Measurements from ENCODE around the gene LRRC40. TPM values are rescaled to one million over a fixed set of nuclear protein-coding genes. Genes with fewer than 3 reads are reported as not detected.

LRRC40 gene
- total and polyA plus RNA-seq, 9 of the 15 experiments (the other 6 are each of a cell fraction or from before 2014, with no cell fraction given), result 16.1 to 36.2 (median 30.9) TPM

DNA sequence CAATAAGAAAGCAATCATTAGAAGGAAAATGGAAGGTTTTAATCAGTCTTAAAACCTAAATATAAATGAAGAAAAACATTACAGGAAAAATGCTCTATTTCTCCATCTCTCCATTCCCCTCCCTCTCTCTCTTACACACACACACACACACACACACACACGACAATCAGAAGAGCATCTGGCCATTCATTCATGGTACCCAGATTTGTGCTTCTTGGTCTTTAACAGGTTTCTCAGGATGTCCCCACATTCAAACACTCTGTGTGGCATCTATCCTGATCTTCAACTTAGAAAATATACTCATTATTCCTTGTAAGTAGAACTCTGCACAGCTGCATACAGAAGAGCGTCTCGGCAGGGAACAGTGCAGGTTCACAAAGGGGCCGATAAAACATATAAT, 779 bp downstream of the LRRC40 start (continued):
- TF ChIP-seq, protein P1, sequence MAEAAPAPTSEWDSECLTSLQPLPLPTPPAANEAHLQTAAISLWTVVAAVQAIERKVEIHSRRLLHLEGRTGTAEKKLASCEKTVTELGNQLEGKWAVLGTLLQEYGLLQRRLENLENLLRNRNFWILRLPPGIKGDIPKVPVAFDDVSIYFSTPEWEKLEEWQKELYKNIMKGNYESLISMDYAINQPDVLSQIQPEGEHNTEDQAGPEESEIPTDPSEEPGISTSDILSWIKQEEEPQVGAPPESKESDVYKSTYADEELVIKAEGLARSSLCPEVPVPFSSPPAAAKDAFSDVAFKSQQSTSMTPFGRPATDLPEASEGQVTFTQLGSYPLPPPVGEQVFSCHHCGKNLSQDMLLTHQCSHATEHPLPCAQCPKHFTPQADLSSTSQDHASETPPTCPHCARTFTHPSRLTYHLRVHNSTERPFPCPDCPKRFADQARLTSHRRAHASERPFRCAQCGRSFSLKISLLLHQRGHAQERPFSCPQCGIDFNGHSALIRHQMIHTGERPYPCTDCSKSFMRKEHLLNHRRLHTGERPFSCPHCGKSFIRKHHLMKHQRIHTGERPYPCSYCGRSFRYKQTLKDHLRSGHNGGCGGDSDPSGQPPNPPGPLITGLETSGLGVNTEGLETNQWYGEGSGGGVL (CRISPR knock-in tag; IDR thresholded peaks at IDR 0.05), result no peak
- TF ChIP-seq ZNF785 (CRISPR knock-in tag; IDR thresholded peaks at IDR 0.05) (no peak), ZFX (CRISPR knock-in tag; IDR thresholded peaks at IDR 0.05) (no peak), ETV6 (IDR thresholded peaks at IDR 0.05; ENCODE audit: borderline replicate concordance in 1 of 2, low read depth in 2 of 2, low read length in 1 of 2) (no peak), ETV6 (CRISPR knock-in tag; IDR thresholded peaks at IDR 0.05; ENCODE audit: borderline replicate concordance) (no peak), CBX5 (IDR thresholded peaks at IDR 0.05; ENCODE audit: borderline replicate concordance, low read depth) (no peak), TEAD2 (tag; IDR thresholded peaks at IDR 0.05) (no peak), ARID2 (IDR thresholded peaks at IDR 0.05) (no peak), LARP7 (IDR thresholded peaks at IDR 0.05) (0 out of 2 replicates have a peak, but pooled peaks have one; percentile 17), MCM2 (IDR thresholded peaks at IDR 0.05; ENCODE audit: low read depth) (no peak), TBP (optimal IDR thresholded peaks at IDR 0.05; ENCODE audit: low read depth, low read length) (no peak), BMI1 (IDR thresholded peaks at IDR 0.05; ENCODE audit: low read length) (no peak), NBN (IDR thresholded peaks at IDR 0.05; ENCODE audit: low read depth) (peak; percentile 42; the same call in 1 of the 2 replicates), NUFIP1 (IDR thresholded peaks at IDR 0.05; ENCODE audit: partially characterized antibody) (no peak)
- TF ChIP-seq, protein P2, sequence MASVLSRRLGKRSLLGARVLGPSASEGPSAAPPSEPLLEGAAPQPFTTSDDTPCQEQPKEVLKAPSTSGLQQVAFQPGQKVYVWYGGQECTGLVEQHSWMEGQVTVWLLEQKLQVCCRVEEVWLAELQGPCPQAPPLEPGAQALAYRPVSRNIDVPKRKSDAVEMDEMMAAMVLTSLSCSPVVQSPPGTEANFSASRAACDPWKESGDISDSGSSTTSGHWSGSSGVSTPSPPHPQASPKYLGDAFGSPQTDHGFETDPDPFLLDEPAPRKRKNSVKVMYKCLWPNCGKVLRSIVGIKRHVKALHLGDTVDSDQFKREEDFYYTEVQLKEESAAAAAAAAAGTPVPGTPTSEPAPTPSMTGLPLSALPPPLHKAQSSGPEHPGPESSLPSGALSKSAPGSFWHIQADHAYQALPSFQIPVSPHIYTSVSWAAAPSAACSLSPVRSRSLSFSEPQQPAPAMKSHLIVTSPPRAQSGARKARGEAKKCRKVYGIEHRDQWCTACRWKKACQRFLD (CRISPR knock-in tag; IDR thresholded peaks at IDR 0.05), result no peak
- TF ChIP-seq, protein P3, sequence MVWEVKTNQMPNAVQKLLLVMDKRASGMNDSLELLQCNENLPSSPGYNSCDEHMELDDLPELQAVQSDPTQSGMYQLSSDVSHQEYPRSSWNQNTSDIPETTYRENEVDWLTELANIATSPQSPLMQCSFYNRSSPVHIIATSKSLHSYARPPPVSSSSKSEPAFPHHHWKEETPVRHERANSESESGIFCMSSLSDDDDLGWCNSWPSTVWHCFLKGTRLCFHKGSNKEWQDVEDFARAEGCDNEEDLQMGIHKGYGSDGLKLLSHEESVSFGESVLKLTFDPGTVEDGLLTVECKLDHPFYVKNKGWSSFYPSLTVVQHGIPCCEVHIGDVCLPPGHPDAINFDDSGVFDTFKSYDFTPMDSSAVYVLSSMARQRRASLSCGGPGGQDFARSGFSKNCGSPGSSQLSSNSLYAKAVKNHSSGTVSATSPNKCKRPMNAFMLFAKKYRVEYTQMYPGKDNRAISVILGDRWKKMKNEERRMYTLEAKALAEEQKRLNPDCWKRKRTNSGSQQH (CRISPR knock-in tag; IDR thresholded peaks at IDR 0.05), result peak; percentile 58; the same call in 1 of the 2 replicates
- TF ChIP-seq, protein P4, sequence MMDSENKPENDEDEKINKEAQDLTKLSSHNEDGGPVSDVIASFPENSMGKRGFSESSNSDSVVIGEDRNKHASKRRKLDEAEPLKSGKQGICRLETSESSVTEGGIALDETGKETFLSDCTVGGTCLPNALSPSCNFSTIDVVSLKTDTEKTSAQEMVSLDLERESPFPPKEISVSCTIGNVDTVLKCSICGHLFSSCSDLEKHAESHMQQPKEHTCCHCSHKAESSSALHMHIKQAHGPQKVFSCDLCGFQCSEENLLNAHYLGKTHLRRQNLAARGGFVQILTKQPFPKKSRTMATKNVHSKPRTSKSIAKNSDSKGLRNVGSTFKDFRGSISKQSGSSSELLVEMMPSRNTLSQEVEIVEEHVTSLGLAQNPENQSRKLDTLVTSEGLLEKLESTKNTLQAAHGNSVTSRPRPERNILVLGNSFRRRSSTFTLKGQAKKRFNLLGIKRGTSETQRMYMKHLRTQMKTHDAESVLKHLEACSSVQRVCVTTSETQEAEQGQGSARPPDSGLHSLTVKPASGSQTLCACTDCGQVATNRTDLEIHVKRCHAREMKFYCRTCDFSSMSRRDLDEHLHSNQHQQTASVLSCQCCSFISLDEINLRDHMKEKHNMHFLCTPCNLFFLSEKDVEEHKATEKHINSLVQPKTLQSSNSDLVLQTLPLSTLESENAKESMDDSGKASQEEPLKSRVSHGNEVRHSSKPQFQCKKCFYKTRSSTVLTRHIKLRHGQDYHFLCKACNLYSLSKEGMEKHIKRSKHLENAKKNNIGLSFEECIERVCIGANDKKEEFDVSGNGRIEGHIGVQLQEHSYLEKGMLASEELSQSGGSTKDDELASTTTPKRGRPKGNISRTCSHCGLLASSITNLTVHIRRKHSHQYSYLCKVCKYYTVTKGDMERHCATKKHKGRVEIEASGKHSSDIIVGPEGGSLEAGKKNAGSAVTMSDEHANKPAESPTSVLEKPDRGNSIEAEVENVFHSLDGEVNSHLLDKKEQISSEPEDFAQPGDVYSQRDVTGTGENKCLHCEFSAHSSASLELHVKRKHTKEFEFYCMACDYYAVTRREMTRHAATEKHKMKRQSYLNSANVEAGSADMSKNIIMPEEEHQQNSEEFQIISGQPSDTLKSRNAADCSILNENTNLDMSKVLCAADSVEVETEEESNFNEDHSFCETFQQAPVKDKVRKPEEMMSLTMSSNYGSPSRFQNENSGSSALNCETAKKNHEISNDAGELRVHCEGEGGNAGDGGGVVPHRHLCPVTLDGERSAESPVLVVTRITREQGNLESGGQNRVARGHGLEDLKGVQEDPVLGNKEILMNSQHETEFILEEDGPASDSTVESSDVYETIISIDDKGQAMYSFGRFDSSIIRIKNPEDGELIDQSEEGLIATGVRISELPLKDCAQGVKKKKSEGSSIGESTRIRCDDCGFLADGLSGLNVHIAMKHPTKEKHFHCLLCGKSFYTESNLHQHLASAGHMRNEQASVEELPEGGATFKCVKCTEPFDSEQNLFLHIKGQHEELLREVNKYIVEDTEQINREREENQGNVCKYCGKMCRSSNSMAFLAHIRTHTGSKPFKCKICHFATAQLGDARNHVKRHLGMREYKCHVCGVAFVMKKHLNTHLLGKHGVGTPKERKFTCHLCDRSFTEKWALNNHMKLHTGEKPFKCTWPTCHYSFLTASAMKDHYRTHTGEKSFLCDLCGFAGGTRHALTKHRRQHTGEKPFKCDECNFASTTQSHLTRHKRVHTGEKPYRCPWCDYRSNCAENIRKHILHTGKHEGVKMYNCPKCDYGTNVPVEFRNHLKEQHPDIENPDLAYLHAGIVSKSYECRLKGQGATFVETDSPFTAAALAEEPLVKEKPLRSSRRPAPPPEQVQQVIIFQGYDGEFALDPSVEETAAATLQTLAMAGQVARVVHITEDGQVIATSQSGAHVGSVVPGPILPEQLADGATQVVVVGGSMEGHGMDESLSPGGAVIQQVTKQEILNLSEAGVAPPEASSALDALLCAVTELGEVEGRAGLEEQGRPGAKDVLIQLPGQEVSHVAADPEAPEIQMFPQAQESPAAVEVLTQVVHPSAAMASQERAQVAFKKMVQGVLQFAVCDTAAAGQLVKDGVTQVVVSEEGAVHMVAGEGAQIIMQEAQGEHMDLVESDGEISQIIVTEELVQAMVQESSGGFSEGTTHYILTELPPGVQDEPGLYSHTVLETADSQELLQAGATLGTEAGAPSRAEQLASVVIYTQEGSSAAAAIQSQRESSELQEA (IDR thresholded peaks at IDR 0.05; ENCODE audit: low read depth), result no peak
